ENCODE measurements around the gene PCED1B. TPM values are rescaled to one million over a fixed set of nuclear protein-coding genes. Genes with fewer than 3 reads are reported as not detected.

The PCED1B gene
- total RNA-seq, 1 experiment from 2014 or later, result 6.6 TPM

DNA sequence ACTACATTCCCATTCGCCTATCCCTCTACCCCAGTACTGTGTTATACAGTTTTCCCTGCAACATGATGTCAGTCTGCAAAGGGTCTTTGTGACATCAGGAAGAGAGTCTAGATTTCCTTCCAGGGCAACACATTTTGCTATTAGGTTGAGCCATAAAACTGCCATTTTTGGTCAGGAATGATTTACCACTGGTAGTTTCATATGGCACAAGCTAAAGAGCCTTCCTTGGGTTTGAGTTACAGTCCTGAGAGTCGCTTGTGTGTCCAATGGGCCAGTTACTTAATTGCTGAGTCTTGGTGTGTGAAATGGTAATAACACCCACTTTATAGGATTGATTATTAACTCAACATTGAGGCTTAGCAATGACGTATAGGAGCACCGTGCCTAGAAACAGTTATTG lies 23.0 kb downstream of the PCED1B start:
- CTCF ChIA-PET, result no interaction called here
- TF ChIP-seq, protein P1, sequence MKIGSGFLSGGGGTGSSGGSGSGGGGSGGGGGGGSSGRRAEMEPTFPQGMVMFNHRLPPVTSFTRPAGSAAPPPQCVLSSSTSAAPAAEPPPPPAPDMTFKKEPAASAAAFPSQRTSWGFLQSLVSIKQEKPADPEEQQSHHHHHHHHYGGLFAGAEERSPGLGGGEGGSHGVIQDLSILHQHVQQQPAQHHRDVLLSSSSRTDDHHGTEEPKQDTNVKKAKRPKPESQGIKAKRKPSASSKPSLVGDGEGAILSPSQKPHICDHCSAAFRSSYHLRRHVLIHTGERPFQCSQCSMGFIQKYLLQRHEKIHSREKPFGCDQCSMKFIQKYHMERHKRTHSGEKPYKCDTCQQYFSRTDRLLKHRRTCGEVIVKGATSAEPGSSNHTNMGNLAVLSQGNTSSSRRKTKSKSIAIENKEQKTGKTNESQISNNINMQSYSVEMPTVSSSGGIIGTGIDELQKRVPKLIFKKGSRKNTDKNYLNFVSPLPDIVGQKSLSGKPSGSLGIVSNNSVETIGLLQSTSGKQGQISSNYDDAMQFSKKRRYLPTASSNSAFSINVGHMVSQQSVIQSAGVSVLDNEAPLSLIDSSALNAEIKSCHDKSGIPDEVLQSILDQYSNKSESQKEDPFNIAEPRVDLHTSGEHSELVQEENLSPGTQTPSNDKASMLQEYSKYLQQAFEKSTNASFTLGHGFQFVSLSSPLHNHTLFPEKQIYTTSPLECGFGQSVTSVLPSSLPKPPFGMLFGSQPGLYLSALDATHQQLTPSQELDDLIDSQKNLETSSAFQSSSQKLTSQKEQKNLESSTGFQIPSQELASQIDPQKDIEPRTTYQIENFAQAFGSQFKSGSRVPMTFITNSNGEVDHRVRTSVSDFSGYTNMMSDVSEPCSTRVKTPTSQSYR (CRISPR knock-in tag; IDR thresholded peaks at IDR 0.05), result no peak
- TF ChIP-seq JAZF1 (CRISPR knock-in tag; IDR thresholded peaks at IDR 0.05) (no peak), FOXK1 (CRISPR knock-in tag; IDR thresholded peaks at IDR 0.05) (no peak), GRHL2 (CRISPR knock-in tag; IDR thresholded peaks at IDR 0.05; ENCODE audit: insufficient replicate concordance, severe bottlenecking) (no peak), CBFB (CRISPR knock-in tag; IDR thresholded peaks at IDR 0.05; ENCODE audit: low read depth) (no peak), ZNF423 (CRISPR knock-in tag; IDR thresholded peaks at IDR 0.05) (no peak), RELA (CRISPR knock-in tag; IDR thresholded peaks at IDR 0.05; ENCODE audit: borderline replicate concordance) (no peak), RORB (CRISPR knock-in tag; IDR thresholded peaks at IDR 0.05) (no peak)
- TF ChIP-seq, protein P2, sequence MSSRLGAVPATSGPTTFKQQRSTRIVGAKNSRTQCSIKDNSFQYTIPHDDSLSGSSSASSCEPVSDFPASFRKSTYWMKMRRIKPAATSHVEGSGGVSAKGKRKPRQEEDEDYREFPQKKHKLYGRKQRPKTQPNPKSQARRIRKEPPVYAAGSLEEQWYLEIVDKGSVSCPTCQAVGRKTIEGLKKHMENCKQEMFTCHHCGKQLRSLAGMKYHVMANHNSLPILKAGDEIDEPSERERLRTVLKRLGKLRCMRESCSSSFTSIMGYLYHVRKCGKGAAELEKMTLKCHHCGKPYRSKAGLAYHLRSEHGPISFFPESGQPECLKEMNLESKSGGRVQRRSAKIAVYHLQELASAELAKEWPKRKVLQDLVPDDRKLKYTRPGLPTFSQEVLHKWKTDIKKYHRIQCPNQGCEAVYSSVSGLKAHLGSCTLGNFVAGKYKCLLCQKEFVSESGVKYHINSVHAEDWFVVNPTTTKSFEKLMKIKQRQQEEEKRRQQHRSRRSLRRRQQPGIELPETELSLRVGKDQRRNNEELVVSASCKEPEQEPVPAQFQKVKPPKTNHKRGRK (CRISPR knock-in tag; IDR thresholded peaks at IDR 0.05; ENCODE audit: borderline replicate concordance), result no peak
- TF ChIP-seq, protein P3, sequence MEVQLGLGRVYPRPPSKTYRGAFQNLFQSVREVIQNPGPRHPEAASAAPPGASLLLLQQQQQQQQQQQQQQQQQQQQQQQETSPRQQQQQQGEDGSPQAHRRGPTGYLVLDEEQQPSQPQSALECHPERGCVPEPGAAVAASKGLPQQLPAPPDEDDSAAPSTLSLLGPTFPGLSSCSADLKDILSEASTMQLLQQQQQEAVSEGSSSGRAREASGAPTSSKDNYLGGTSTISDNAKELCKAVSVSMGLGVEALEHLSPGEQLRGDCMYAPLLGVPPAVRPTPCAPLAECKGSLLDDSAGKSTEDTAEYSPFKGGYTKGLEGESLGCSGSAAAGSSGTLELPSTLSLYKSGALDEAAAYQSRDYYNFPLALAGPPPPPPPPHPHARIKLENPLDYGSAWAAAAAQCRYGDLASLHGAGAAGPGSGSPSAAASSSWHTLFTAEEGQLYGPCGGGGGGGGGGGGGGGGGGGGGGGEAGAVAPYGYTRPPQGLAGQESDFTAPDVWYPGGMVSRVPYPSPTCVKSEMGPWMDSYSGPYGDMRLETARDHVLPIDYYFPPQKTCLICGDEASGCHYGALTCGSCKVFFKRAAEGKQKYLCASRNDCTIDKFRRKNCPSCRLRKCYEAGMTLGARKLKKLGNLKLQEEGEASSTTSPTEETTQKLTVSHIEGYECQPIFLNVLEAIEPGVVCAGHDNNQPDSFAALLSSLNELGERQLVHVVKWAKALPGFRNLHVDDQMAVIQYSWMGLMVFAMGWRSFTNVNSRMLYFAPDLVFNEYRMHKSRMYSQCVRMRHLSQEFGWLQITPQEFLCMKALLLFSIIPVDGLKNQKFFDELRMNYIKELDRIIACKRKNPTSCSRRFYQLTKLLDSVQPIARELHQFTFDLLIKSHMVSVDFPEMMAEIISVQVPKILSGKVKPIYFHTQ (CRISPR knock-in tag; IDR thresholded peaks at IDR 0.05), result no peak
- TF ChIP-seq, protein P4, sequence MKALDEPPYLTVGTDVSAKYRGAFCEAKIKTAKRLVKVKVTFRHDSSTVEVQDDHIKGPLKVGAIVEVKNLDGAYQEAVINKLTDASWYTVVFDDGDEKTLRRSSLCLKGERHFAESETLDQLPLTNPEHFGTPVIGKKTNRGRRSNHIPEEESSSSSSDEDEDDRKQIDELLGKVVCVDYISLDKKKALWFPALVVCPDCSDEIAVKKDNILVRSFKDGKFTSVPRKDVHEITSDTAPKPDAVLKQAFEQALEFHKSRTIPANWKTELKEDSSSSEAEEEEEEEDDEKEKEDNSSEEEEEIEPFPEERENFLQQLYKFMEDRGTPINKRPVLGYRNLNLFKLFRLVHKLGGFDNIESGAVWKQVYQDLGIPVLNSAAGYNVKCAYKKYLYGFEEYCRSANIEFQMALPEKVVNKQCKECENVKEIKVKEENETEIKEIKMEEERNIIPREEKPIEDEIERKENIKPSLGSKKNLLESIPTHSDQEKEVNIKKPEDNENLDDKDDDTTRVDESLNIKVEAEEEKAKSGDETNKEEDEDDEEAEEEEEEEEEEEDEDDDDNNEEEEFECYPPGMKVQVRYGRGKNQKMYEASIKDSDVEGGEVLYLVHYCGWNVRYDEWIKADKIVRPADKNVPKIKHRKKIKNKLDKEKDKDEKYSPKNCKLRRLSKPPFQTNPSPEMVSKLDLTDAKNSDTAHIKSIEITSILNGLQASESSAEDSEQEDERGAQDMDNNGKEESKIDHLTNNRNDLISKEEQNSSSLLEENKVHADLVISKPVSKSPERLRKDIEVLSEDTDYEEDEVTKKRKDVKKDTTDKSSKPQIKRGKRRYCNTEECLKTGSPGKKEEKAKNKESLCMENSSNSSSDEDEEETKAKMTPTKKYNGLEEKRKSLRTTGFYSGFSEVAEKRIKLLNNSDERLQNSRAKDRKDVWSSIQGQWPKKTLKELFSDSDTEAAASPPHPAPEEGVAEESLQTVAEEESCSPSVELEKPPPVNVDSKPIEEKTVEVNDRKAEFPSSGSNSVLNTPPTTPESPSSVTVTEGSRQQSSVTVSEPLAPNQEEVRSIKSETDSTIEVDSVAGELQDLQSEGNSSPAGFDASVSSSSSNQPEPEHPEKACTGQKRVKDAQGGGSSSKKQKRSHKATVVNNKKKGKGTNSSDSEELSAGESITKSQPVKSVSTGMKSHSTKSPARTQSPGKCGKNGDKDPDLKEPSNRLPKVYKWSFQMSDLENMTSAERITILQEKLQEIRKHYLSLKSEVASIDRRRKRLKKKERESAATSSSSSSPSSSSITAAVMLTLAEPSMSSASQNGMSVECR (CRISPR knock-in tag; IDR thresholded peaks at IDR 0.05; ENCODE audit: borderline replicate concordance), result no peak
- TF ChIP-seq, protein P5, sequence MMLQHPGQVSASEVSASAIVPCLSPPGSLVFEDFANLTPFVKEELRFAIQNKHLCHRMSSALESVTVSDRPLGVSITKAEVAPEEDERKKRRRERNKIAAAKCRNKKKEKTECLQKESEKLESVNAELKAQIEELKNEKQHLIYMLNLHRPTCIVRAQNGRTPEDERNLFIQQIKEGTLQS (CRISPR knock-in tag; conservative IDR thresholded peaks at IDR 0.05), result no peak
- Mint-ChIP-seq H3K9me3 (no peaks in the 10 kb centered on the region), H3K27me3 (ENCODE audit: low read depth) (no peaks in the 10 kb centered on the region), H3K27ac (no peak overlapping the region), H3K4me3 (no peak overlapping the region), H3K36me3 (no peaks in the 10 kb centered on the region), H3K4me1 (peaks cover 22% of the 10 kb centered on the region)
- DNase-seq (ENCODE audit: low spot score), result no peak
- no peak for ATAC-seq
- POLR2A ChIA-PET, result no interaction called here

Measured in WTC11 (cell line).